K562 (cell line): ENCODE data around the gene LAP3. TPM values are rescaled to one million over a fixed set of nuclear protein-coding genes. Genes with fewer than 3 reads are reported as not detected.

Experiments used
- ATAC-seq: fragments of 200-7000 bp; cut with Tn5 transposase; 3 replicates; pipeline ENCODE4 v1.9.1; 2020; ENCODE audit warnings: moderate library complexity
- BruUV-seq: library from RNA; stranded (reverse); fragments of 400-500 nt; replicated peaks from 2 replicates; lab custom pipeline; 2021; lab: Mats Ljungman, UMichigan
- CTCF ChIA-PET: fragments of 300-600 bp; formaldehyde crosslinking; extraction: SDS; loops from one replicate; lab custom pipeline; 2021; ENCODE audit warnings: low intra/inter-chr PET ratio; lab: Yijun Ruan, JAX
- POLR2A ChIA-PET: fragments of 300-600, 350-650 bp; sonication (Branson Sonifier 250); formaldehyde crosslinking; extraction: SDS; loops from one replicate; lab custom pipeline; 2021; ENCODE audit warnings: antibody characterized with exemption, inconsistent platforms; lab: Yijun Ruan, JAX
- DNase-seq, 4 experiments: peaks; one replicate each; pipeline versions ENCODE4 v3.0.0 to v3.0.0-alpha.2; 2011 to 2018; ENCODE audit warnings: low spot score in 3 of 4, mixed read lengths in 3 of 4; ENCODE audit errors: extremely low read depth in 1 of 4
- FAIRE-seq: peaks from 2 replicates; lab custom pipeline; 2011; peaks lifted over from hg19 to GRCh38; lab: Jason Lieb, UNC
- H2AFZ ChIP-seq: 2 replicates; pipeline ENCODE4 v1.6.0; 2011; ENCODE audit warnings: low read depth, low read length, control low read depth, inconsistent platforms
- H3K27ac ChIP-seq: fragments of 200-600 bp; 3 replicates; pipeline ENCODE4 v1.8.0; 2011; ENCODE audit warnings: low read depth, mild to moderate bottlenecking, control low read depth, inconsistent platforms, low read length, moderate library complexity, mixed read lengths; ENCODE audit errors: extremely low read depth
- H3K27me3 ChIP-seq, 2 experiments: fragments of 300-600 bp in 1 of 2; 2 replicates in 1 of 2; 3 replicates in 1 of 2; pipeline versions ENCODE4 v1.6.0 to v1.8.0; 2011; ENCODE audit warnings: inconsistent platforms in 2 of 2, low read length in 2 of 2, mild to moderate bottlenecking in 1 of 2, mixed read lengths in 1 of 2, moderate library complexity in 1 of 2; ENCODE audit not compliant: control insufficient read depth in 2 of 2, insufficient read depth in 2 of 2
- H3K36me3 ChIP-seq: fragments of 300-600 bp; 3 replicates; pipeline ENCODE4 v1.8.0; 2011; ENCODE audit warnings: mild to moderate bottlenecking, low read length, inconsistent platforms; ENCODE audit not compliant: control insufficient read depth, insufficient read depth
- H3K4me1 ChIP-seq, 2 experiments: fragments of 200-600 bp in 1 of 2; replicated peaks in 1 of 2; 2 replicates in 1 of 2; 3 replicates in 1 of 2; pipeline versions ENCODE4 v1.5.1 to v1.8.0; 2011; ENCODE audit warnings: inconsistent platforms in 2 of 2, low read length in 2 of 2, mild to moderate bottlenecking in 1 of 2, mixed read lengths in 1 of 2, moderate library complexity in 1 of 2; ENCODE audit not compliant: control insufficient read depth in 2 of 2, insufficient read depth in 2 of 2
- H3K4me2 ChIP-seq: 2 replicates; pipeline ENCODE4 v1.6.1; 2011; ENCODE audit warnings: low read length, control low read depth, inconsistent platforms, mixed read lengths; ENCODE audit not compliant: insufficient read depth
- H3K4me3 ChIP-seq: fragments of 200-600 bp; sonication (generic), shearing (Covaris generic); 2 replicates; pipeline ENCODE4 v1.5.1; 2016; ENCODE audit warnings: control low read depth, inconsistent platforms
- H3K79me2 ChIP-seq: fragments of 200-600 bp; 3 replicates; pipeline ENCODE4 v1.8.0; 2011; ENCODE audit warnings: low read length, inconsistent platforms; ENCODE audit not compliant: control insufficient read depth, insufficient read depth
- H3K9ac ChIP-seq, 2 experiments: 2 replicates each; pipeline versions ENCODE4 v1.6.0 to v1.6.1; 2011; ENCODE audit warnings: low read depth in 2 of 2, low read length in 2 of 2, control low read depth in 1 of 2, inconsistent platforms in 1 of 2, mild to moderate bottlenecking in 1 of 2, mixed read lengths in 1 of 2; ENCODE audit not compliant: insufficient read depth in 1 of 2
- H3K9me1 ChIP-seq: one replicate; pipeline ENCODE4 v1.6.0; 2011; ENCODE audit warnings: inconsistent platforms, mild to moderate bottlenecking, low read length, moderate library complexity; ENCODE audit not compliant: control insufficient read depth, insufficient read depth
- H3K9me3 ChIP-seq: replicated peaks from 2 replicates; pipeline ENCODE4 v1.5.1; 2011; ENCODE audit warnings: low read depth, low read length, inconsistent platforms; ENCODE audit not compliant: control insufficient read depth, insufficient read depth
- H4K20me1 ChIP-seq: replicated peaks from 2 replicates; pipeline ENCODE4 v1.6.1; 2011; ENCODE audit warnings: low read length, inconsistent platforms, mixed read lengths; ENCODE audit not compliant: control insufficient read depth, insufficient read depth
- ELF2 ChIP-seq: fragments of 250-450 bp; sonication (Bioruptor Pico); IDR thresholded peaks from 2 replicates; pipeline ENCODE4 v1.5.0; 2021; ENCODE audit warnings: mild to moderate bottlenecking
- PRMT5 ChIP-seq: sonication (generic); formaldehyde crosslinking; IDR thresholded peaks from 2 replicates; pipeline ENCODE4 v1.5.0; 2020; ENCODE audit warnings: missing genetic modification reagents
- PYGO2 ChIP-seq: fragments of 450-650 bp; IDR thresholded peaks from 2 replicates; pipeline ENCODE4 v1.6.1; 2016; ENCODE audit warnings: mild to moderate bottlenecking, missing genetic modification characterization, moderate library complexity, missing compliant biosample characterization
- RBFOX2 ChIP-seq: fragments of 200-400 bp; formaldehyde crosslinking; IDR thresholded peaks from 2 replicates; pipeline ENCODE4 v1.6.1; 2017; ENCODE audit warnings: low read depth, mild to moderate bottlenecking, low read length, moderate library complexity
- TAF7 ChIP-seq: fragments of 450-650 bp; IDR thresholded peaks from 2 replicates; pipeline ENCODE4 v1.6.1; 2016; ENCODE audit warnings: missing genetic modification characterization, missing compliant biosample characterization
- TSHZ1 ChIP-seq: fragments of 250-450 bp; sonication (Bioruptor Pico); IDR thresholded peaks from 2 replicates; pipeline ENCODE4 v1.4.0; 2020; ENCODE audit warnings: mild to moderate bottlenecking, moderate library complexity
- WGBS: fragments of 100-300 bp; shearing (Covaris generic); methylation state at CpG from one replicate; pipeline ENCODE4 v1.1.6; 2016; ENCODE audit warnings: low coverage, mixed read lengths; ENCODE audit not compliant: insufficient coverage; ENCODE audit errors: missing lambda C conversion rate; 5-methylcytosine and 5-hydroxymethylcytosine counted together
- in situ Hi-C: fragments of 300-500 bp; cut with MboI; formaldehyde crosslinking; loops from 4 replicates; pipeline ENCODE4 v1.15.0; 2018; ENCODE audit warnings: inconsistent platforms, mixed read lengths
- intact Hi-C: fragments of 100-400 bp; cut with micrococcal nuclease; formaldehyde crosslinking; loops from 2 replicates; pipeline ENCODE4 v1.14.2; 2022
- polyA plus RNA-seq, 8 experiments: library from polyadenylated mRNA; depleted of rRNA in 4 of 8; stranded (reverse) in 5 of 8; unstranded in 3 of 8; fragments of >200 nt; fragmentation: Nextera tagmentation in 2 of 8; fragmentation: Illumina TruSeq in 1 of 8; extraction: Ambion mirVana in 2 of 8; extraction: Trizol in 1 of 8; gene quantifications; 2 replicates each; pipeline versions ENCODE4 v1.2.1 to v1.2.3, GENCODE V29; 2011 to 2014; ENCODE audit warnings: inconsistent platforms in 1 of 8, missing spikeins in 1 of 8
- total RNA-seq, 7 experiments: library from RNA; depleted of rRNA in 6 of 7; stranded (reverse); fragments of >200 nt in 6 of 7; fragmentation: Illumina TruSeq in 2 of 7; extraction: Trizol in 2 of 7; gene quantifications; 2 replicates each; pipeline versions ENCODE4 v1.2.1 to v1.2.3, GENCODE V29; 2011 to 2021; ENCODE audit warnings: low replicate concordance in 1 of 7

The LAP3 gene
- total and polyA plus RNA-seq, 9 of the 15 experiments (the other 6 are each of a cell fraction or from before 2014, with no cell fraction given), result 82.3 to 170 (median 107) TPM

- TF ChIP-seq TSHZ1, result no peak
- no peak for TF ChIP-seq TAF7 (tag)
- TF ChIP-seq PYGO2 (tag), result no peak
- TF ChIP-seq PRMT5, result no peak
- no peak for TF ChIP-seq ELF2 (CRISPR knock-in tag)
These were observed 48.3 kb upstream of the LAP3 start (continued) for GRCh38 chr4:17528551-17529165.

- DNase-seq (no peak), FAIRE-seq (no peak), ATAC-seq (peak; percentile 45; the same call in 2 of the 3 replicates)
- Histone ChIP-seq H3K4me2 (no peak overlapping the region), H3K9ac (no peak overlapping the region), H3K9me1 (no peaks in the 10 kb centered on the region), H2AFZ (no peak overlapping the region), H3K4me3 (no peak overlapping the region), H3K4me1 (peaks cover 0 to 2% of the 10 kb centered on the region in 2 experiments; a peak in 1 of 5 replicates), H3K36me3 (no peaks in the 10 kb centered on the region), H3K79me2 (no peaks in the 10 kb centered on the region), H4K20me1 (no peaks in the 10 kb centered on the region), H3K27ac (no peak overlapping the region), H3K9me3 (no peaks in the 10 kb centered on the region), H3K27me3 (peaks cover 10 to 19% of the 10 kb centered on the region in 2 experiments)
- WGBS, result 3% methylated on average over 8 of the region's 8 CpGs
- intact Hi-C loops (no loop called here), in situ Hi-C loops (loop anchor here (25.0 kb wide), 1 partner anchor 1056 kb away; no protein-coding TSS in a partner anchor)
- CTCF ChIA-PET, result no interaction called here
- POLR2A ChIA-PET, result no interaction called here
- BruUV-seq, result no TSS peak
- no peak for TF ChIP-seq RBFOX2
These were observed 45.3 kb upstream of the LAP3 start for GRCh38 chr4:17531538-17532285.
